AG09319 (cell line): ENCODE measurements around the gene MACO1.
"Not testable (repeated sequence)": the region's sequence is repeated elsewhere in the genome, so short reads cannot be mapped to it uniquely, and the experiment has no call there.

Experiments
- DNase-seq: peaks from one replicate; pipeline ENCODE4 v3.0.0-alpha.2; 2010; ENCODE audit warnings: low read depth; ENCODE audit errors: extremely low read depth
- CTCF ChIP-seq: IDR thresholded peaks from 2 replicates; pipeline ENCODE4 v1.5.1; 2011; ENCODE audit warnings: low read depth, mild to moderate bottlenecking, inconsistent platforms, low read length, moderate library complexity

The MACO1 gene

GRCh38 chr1:25414157-25414556, 16.5 kb upstream of the MACO1 start:
- DNase-seq = not testable (repeated sequence)

DNA sequence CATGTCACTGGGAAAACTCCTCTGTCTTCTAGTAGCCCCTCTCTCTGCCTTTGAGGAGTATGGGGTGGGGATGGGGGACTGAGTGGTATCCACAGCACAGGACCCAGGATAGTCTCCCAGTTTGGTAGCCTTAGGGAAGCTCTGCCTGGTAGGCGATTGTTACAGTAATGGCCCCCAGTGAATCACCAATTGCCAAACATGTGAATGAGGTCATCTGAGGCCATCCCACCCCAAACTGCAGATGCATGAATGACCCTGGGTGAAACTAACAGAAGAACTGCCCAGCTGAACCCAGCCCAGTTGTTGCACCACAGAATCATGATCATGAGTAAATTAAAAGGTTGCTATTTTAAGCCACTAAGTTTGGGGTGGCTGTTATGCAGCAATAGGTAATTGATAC, 16.1 kb upstream of the MACO1 start:
- not testable (repeated sequence) for DNase-seq

GRCh38 chr1:25417280-25417679, 13.4 kb upstream of the MACO1 start:
- DNase-seq = not testable (repeated sequence)

- DNase-seq = not testable (repeated sequence)
Observed at GRCh38 chr1:25419339-25419738, 11.4 kb upstream of the MACO1 start.

DNA sequence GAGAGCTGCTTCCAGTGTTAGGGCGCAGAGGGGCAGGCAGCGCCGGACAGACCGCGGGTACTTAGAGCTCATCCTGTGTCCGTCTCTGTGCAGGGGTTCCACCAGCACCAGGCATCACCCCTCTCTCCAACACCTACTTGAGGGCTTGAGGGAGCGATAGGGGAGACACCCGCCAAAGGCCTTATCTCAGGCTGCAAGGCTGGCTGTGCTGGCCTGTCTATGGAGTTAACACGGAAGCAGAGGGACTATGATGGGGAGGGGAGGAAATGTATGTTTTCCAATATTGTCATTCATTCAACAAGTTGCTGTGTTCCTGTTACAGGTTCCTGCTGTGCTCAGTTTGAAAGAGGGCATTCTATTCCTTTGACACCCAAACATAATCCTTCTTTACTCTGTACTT, 10.0 kb upstream of the MACO1 start, which contains the start of gene RHCE:
RHCE (minus strand) TSS at position 111 of the 400 bp plus-strand sequence; CDS start at position 72, 39 bp downstream.
- not testable (repeated sequence) for DNase-seq

GRCh38 chr1:25423206-25423605, 7.5 kb upstream of the MACO1 start:
- not testable (repeated sequence) for DNase-seq

- DNase-seq = no peak
- no peak for TF ChIP-seq CTCF
Observed at GRCh38 chr1:25425098-25426085, 5.3 kb upstream of the MACO1 start.

- TF ChIP-seq CTCF = no peak
- DNase-seq = no peak
Observed at GRCh38 chr1:25427696-25428095, 3.0 kb upstream of the MACO1 start.

DNA sequence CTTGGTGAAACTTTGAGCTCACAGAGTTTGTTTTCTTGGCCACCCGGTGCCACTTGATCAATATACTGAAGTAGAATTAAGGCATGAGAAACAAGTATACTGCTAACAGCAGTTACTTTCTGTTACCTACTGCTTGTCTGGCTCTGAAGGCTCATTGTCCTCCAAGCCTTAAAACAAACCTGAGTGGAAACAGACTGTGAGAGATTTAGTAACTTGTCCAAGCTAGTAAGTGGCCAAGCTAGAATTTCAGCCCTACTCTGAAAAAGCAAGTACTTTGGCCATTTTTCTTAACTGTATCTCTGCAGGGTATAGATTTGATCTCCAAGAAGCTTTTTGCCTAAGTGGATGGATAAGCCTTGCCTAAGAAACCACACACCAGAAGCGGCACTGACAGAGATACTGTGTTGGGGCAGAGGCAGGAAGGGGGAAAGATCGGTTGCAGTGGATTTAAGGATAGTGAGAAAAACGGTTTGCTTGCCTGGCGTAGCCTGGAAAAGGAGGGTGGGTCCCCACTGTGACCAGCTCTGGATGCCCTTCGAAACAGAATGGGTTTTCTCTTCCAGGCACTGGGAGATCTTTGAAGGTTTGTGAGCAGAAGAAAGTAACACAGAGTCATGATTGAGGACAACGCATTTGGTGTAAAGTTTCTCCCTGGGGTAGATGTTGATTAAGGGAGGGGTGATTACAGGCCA, 2.1 kb upstream of the MACO1 start:
- TF ChIP-seq CTCF = no peak
- no peak for DNase-seq

GRCh38 chr1:25430967-25431881, 527 bp downstream of the MACO1 start:
- TF ChIP-seq CTCF = no peak
- no peak for DNase-seq
